Left ventricle myocardium inferior (tissue), 1 donor: Measurements from ENCODE around the gene CDH4. TPM values are rescaled to one million over a fixed set of nuclear protein-coding genes. Genes with fewer than 3 reads are reported as not detected.

Experiments
- DNase-seq: peaks from one replicate; pipeline ENCODE4 v3.0.0-alpha.2; 2020
- H3K27ac ChIP-seq: fragments of 200-600 bp; replicated peaks from 2 replicates; pipeline ENCODE4 v1.8.0; 2021
- H3K27me3 ChIP-seq: fragments of 200-600 bp; 2 replicates; pipeline ENCODE4 v1.8.0; 2021; ENCODE audit warnings: low read depth
- H3K36me3 ChIP-seq: fragments of 200-600 bp; 2 replicates; pipeline ENCODE4 v1.8.0; 2021
- H3K4me1 ChIP-seq: fragments of 200-600 bp; 2 replicates; pipeline ENCODE4 v1.8.0; 2021
- H3K4me3 ChIP-seq: fragments of 200-600 bp; 2 replicates; pipeline ENCODE4 v1.8.0; 2021; ENCODE audit warnings: mild to moderate bottlenecking, moderate library complexity
- H3K9me3 ChIP-seq: fragments of 200-600 bp; replicated peaks from 2 replicates; pipeline ENCODE4 v1.8.0; 2021
- intact Hi-C: fragments of 100-400 bp; cut with micrococcal nuclease; formaldehyde crosslinking; loops from one replicate; pipeline ENCODE4 v1.11.0; 2022
- total RNA-seq: library from RNA; stranded (reverse); fragmentation: NEBNext Ultra II Directional; extraction: Animal tissue kit (Norgen Biotek cat#: 25700); gene quantifications from one replicate; pipeline ENCODE4 v1.2.1, GENCODE V29; 2021
- TF ChIP-seq, protein P1 (sequence below): fragments of 200-600 bp; IDR thresholded peaks from 2 replicates; pipeline ENCODE4 v1.8.0; 2021; ENCODE audit warnings: antibody characterized with exemption, mild to moderate bottlenecking, borderline replicate concordance
- donor health status: DM: no; HTN: yes; CAD: no; lungs with severe emphysema.

Gene CDH4
- total RNA-seq, 1 donor from 2014 or later, result 0.05 TPM

GRCh38 chr20:61301711-61302525 is 49.9 kb downstream of the CDH4 start:
- H3K9me3 ChIP-seq, result no peaks in the 10 kb centered on the region
- H3K4me3 ChIP-seq, result no peak overlapping the region
- TF ChIP-seq, protein P1, sequence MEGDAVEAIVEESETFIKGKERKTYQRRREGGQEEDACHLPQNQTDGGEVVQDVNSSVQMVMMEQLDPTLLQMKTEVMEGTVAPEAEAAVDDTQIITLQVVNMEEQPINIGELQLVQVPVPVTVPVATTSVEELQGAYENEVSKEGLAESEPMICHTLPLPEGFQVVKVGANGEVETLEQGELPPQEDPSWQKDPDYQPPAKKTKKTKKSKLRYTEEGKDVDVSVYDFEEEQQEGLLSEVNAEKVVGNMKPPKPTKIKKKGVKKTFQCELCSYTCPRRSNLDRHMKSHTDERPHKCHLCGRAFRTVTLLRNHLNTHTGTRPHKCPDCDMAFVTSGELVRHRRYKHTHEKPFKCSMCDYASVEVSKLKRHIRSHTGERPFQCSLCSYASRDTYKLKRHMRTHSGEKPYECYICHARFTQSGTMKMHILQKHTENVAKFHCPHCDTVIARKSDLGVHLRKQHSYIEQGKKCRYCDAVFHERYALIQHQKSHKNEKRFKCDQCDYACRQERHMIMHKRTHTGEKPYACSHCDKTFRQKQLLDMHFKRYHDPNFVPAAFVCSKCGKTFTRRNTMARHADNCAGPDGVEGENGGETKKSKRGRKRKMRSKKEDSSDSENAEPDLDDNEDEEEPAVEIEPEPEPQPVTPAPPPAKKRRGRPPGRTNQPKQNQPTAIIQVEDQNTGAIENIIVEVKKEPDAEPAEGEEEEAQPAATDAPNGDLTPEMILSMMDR, result no peak
- no peak overlapping the region for H3K27ac ChIP-seq
- peaks cover 46% of the 10 kb centered on the region for H3K27me3 ChIP-seq
- intact Hi-C loops, result no loop called here
- H3K4me1 ChIP-seq, result no peaks in the 10 kb centered on the region
- no peak for DNase-seq
- H3K36me3 ChIP-seq, result no peaks in the 10 kb centered on the region

- no peak for DNase-seq
Observed at GRCh38 chr20:61303217-61303616, 51.2 kb downstream of the CDH4 start.

DNA sequence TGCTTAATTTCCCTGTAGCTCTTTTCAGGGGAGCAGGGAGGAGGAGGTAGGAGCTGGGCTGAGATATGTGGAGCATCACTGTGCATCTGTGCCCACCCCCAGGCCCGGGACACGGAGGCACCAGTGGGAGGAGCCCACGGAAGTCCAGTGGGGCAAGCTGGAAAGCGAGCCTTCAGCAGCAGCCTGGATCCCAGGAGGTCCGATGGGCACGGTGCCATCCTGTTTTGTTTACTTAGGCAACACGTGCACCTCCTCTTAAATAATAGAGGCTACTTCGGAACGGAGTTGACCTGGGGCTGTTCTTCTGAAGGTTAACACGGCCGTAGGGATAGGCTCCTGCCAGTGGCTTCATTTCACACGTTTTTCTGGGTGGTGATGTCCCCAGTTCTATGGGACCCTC is 51.6 kb downstream of the CDH4 start:
- intact Hi-C loops, result no loop called here
- DNase-seq, result no peak
- Histone ChIP-seq H3K9me3 (no peaks in the 10 kb centered on the region), H3K27me3 (peaks cover 64% of the 10 kb centered on the region), H3K4me3 (no peak overlapping the region), H3K27ac (no peak overlapping the region), H3K36me3 (no peaks in the 10 kb centered on the region), H3K4me1 (no peaks in the 10 kb centered on the region)
- TF ChIP-seq, protein P1, result no peak

More at GRCh38 chr20:61303217-61303616, 51.2 kb downstream of the CDH4 start:
- H3K4me1 ChIP-seq, result no peaks in the 10 kb centered on the region
- TF ChIP-seq, protein P1, result no peak
- no peak overlapping the region for H3K4me3 ChIP-seq
- peaks cover 59% of the 10 kb centered on the region for H3K27me3 ChIP-seq
- no peaks in the 10 kb centered on the region for H3K36me3 ChIP-seq
- H3K27ac ChIP-seq, result no peak overlapping the region
- H3K9me3 ChIP-seq, result no peaks in the 10 kb centered on the region
- intact Hi-C loops, result no loop called here

GRCh38 chr20:61304750-61305149 is 52.7 kb downstream of the CDH4 start:
- Histone ChIP-seq H3K27ac (no peak overlapping the region), H3K4me1 (no peaks in the 10 kb centered on the region), H3K9me3 (no peaks in the 10 kb centered on the region), H3K27me3 (peaks cover 64% of the 10 kb centered on the region), H3K36me3 (no peaks in the 10 kb centered on the region), H3K4me3 (no peak overlapping the region)
- DNase-seq, result no peak
- intact Hi-C loops, result no loop called here
- TF ChIP-seq, protein P1, result no peak

- no peaks in the 10 kb centered on the region for H3K4me1 ChIP-seq
- no peak for DNase-seq
- intact Hi-C loops, result no loop called here
Observed at GRCh38 chr20:61306937-61307475, 54.9 kb downstream of the CDH4 start.

More at GRCh38 chr20:61306937-61307475, 54.9 kb downstream of the CDH4 start:
- TF ChIP-seq, protein P1, result no peak
- H3K9me3 ChIP-seq, result no peaks in the 10 kb centered on the region
- H3K27me3 ChIP-seq, result peaks cover 62% of the 10 kb centered on the region
- H3K36me3 ChIP-seq, result no peaks in the 10 kb centered on the region
- no peak overlapping the region for H3K27ac ChIP-seq
- no peak overlapping the region for H3K4me3 ChIP-seq
